HG03025 (cell line): ENCODE results near the gene B4GALNT4.
"Not testable (repeated sequence)": the region's sequence is repeated elsewhere in the genome, so short reads cannot be mapped to it uniquely, and the experiment has no call there.

ENCODE experiments used
- ATAC-seq: cut with Tn5 transposase; IDR thresholded peaks from one replicate; pipeline ENCODE4 v1.9.1; 2021; ENCODE audit warnings: mild to moderate bottlenecking, moderate library complexity; ENCODE audit not compliant: unreplicated experiment, low FRiP score

Gene B4GALNT4

GRCh38 chr11:335779-336658 lies 33.3 kb upstream of the B4GALNT4 start:
- no peak for ATAC-seq

GRCh38 chr11:336659-337198 lies 32.6 kb upstream of the B4GALNT4 start:
- ATAC-seq = no peak

- no peak for ATAC-seq
These were observed 31.6 kb upstream of the B4GALNT4 start for GRCh38 chr11:337711-338110.

GRCh38 chr11:339963-340362 lies 29.3 kb upstream of the B4GALNT4 start:
- ATAC-seq = no peak

- ATAC-seq = no peak
These were observed 28.5 kb upstream of the B4GALNT4 start for GRCh38 chr11:340539-341512.

GRCh38 chr11:342328-342727 lies 27.0 kb upstream of the B4GALNT4 start:
- ATAC-seq = no peak

GRCh38 chr11:344836-345578 lies 24.3 kb upstream of the B4GALNT4 start:
- ATAC-seq = no peak

- no peak for ATAC-seq
These were observed 22.8 kb upstream of the B4GALNT4 start for GRCh38 chr11:346529-346928.

- not testable (repeated sequence) for ATAC-seq
These were observed 19.9 kb upstream of the B4GALNT4 start for GRCh38 chr11:349270-349954.

GRCh38 chr11:350033-350722 lies 19.1 kb upstream of the B4GALNT4 start:
- not testable (repeated sequence) for ATAC-seq

- ATAC-seq = no peak
These were observed 18.5 kb upstream of the B4GALNT4 start for GRCh38 chr11:350723-351255.

- ATAC-seq = no peak
These were observed 17.9 kb upstream of the B4GALNT4 start for GRCh38 chr11:351411-351810.

GRCh38 chr11:352456-353031 lies 16.8 kb upstream of the B4GALNT4 start:
- ATAC-seq = no peak

- ATAC-seq = no peak
These were observed 16.0 kb upstream of the B4GALNT4 start for GRCh38 chr11:353179-353873.

- no peak for ATAC-seq
These were observed 13.5 kb upstream of the B4GALNT4 start for GRCh38 chr11:355581-356458.

GRCh38 chr11:356610-357009 lies 12.7 kb upstream of the B4GALNT4 start:
- ATAC-seq = no peak

GRCh38 chr11:357582-357981 lies 11.7 kb upstream of the B4GALNT4 start:
- ATAC-seq = no peak
